HG03558 (cell line): Measurements from ENCODE around the gene APBA2.

ENCODE experiments used
- ATAC-seq: cut with Tn5 transposase; IDR thresholded peaks from one replicate; pipeline ENCODE4 v1.9.1; 2021; ENCODE audit warnings: moderate number of reproducible peaks; ENCODE audit not compliant: unreplicated experiment; ENCODE audit errors: extremely low read depth

APBA2 gene

GRCh38 chr15:29064731-29065130, 179.0 kb downstream of the APBA2 start:
- no peak for ATAC-seq

GRCh38 chr15:29065571-29065970, 179.8 kb downstream of the APBA2 start:
- ATAC-seq, result no peak

- ATAC-seq, result no peak
Measured at GRCh38 chr15:29066310-29066709, 180.5 kb downstream of the APBA2 start.

GRCh38 chr15:29066838-29067237, 181.1 kb downstream of the APBA2 start:
- no peak for ATAC-seq

GRCh38 chr15:29067949-29068348, 182.2 kb downstream of the APBA2 start:
- no peak for ATAC-seq

- ATAC-seq, result no peak
Measured at GRCh38 chr15:29070471-29071231, 184.9 kb downstream of the APBA2 start.

GRCh38 chr15:29071232-29071881, 185.6 kb downstream of the APBA2 start:
- no peak for ATAC-seq

- ATAC-seq, result no peak
Measured at GRCh38 chr15:29071882-29072273, 186.1 kb downstream of the APBA2 start.

GRCh38 chr15:29072444-29072843, 186.7 kb downstream of the APBA2 start:
- no peak for ATAC-seq

GRCh38 chr15:29074045-29074444, 188.3 kb downstream of the APBA2 start:
- no peak for ATAC-seq

GRCh38 chr15:29078541-29078940, 192.8 kb downstream of the APBA2 start:
- no peak for ATAC-seq

GRCh38 chr15:29079479-29079878, 193.7 kb downstream of the APBA2 start:
- ATAC-seq, result no peak

GRCh38 chr15:29081781-29082180, 196.0 kb downstream of the APBA2 start:
- ATAC-seq, result no peak

GRCh38 chr15:29083161-29083560, 197.4 kb downstream of the APBA2 start:
- no peak for ATAC-seq

- ATAC-seq, result no peak
Measured at GRCh38 chr15:29083858-29084257, 198.1 kb downstream of the APBA2 start.

GRCh38 chr15:29086001-29086400, 200.2 kb downstream of the APBA2 start:
- no peak for ATAC-seq

GRCh38 chr15:29086891-29087290, 201.1 kb downstream of the APBA2 start:
- ATAC-seq, result no peak

GRCh38 chr15:29087521-29088285, 201.9 kb downstream of the APBA2 start:
- ATAC-seq, result no peak

GRCh38 chr15:29088666-29089065, 202.9 kb downstream of the APBA2 start:
- ATAC-seq, result no peak

- ATAC-seq, result no peak
Measured at GRCh38 chr15:29089731-29090616, 204.2 kb downstream of the APBA2 start.
